HG02885 (cell line): ENCODE results near the gene IFT122.

Source experiments
- ATAC-seq: cut with Tn5 transposase; IDR thresholded peaks from one replicate; pipeline ENCODE4 v1.9.1; 2021; ENCODE audit warnings: mild to moderate bottlenecking; ENCODE audit not compliant: unreplicated experiment, poor library complexity

IFT122 gene

GRCh38 chr3:129435367-129435766 lies 4.7 kb upstream of the IFT122 start:
- no peak for ATAC-seq

DNA sequence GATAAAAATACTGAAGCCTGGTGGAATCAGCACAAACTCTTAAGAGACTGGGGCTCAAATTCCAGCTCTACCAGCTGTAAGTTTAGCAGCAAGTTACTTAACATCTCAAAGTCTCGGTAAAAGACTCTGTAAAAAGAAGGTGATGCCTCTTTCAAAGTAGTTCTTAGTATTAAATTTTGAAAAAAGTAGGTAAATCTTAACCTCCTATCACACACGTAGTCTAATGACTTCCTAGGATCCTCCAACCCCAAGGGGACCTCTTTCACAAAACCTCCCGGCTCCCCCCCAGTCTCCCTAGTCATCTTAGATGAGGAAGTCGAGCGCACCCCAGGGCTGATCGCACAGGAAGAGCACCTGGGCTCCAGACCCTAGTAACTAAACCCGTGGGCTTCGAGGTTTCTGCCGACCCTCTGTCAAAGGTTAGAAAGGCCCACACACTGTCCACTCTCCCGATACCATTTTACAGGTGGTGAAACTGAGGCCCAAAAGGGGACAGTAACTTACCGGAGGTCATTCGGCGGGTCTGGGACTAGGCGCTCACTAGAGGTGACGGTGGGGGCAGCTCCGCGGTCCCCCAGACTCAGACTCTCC lies 703 bp upstream of the IFT122 start:
- ATAC-seq, result peak; percentile 15

DNA sequence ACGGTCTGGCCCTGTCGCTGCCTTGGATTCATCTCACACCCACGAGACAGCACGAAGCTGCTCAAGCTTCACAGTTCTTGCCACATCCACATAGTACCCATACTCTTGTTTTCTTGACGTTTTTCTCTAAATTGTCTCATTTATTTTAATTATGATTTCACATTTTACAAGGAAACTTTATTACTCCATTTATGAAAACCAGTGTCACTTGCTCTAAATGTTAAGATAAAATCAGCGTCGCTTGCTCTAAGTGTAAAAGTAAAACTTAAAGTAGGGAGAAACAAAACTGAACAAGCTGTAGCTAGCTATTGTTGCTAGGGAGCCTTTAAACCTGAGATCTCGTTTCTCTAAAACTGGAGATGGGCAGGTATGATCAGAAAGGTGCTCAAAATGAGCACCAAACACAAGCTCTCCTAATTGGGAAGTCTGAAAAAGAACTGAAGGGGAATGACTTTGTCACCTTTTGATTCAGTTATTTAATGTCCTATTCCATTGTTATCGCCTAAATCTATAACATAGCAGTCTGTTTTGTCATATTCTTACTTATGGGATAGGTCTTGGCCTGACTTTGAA lies 680 bp downstream of the IFT122 start:
- ATAC-seq, result no peak

DNA sequence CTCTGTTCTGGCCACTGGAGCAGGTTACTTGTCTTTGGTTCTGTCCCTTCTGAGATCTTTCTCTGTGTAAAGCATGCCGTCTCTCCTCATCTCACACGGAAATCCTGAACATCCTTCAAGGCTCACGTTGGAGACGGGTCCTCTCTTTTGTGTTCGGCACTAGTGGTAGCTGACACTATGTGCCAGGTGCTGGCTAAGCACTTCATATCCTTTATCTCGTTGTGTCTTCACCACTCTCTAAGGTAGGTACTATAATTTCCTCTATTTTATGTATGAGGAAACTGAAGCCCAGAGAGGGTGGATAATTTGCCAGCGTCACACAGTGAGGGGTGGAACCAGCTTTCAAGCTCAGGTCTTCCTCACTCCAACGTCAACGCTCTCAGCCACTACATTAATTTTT lies 1.2 kb downstream of the IFT122 start:
- no peak for ATAC-seq

GRCh38 chr3:129441782-129442181 lies 1.8 kb downstream of the IFT122 start:
- ATAC-seq, result no peak

DNA sequence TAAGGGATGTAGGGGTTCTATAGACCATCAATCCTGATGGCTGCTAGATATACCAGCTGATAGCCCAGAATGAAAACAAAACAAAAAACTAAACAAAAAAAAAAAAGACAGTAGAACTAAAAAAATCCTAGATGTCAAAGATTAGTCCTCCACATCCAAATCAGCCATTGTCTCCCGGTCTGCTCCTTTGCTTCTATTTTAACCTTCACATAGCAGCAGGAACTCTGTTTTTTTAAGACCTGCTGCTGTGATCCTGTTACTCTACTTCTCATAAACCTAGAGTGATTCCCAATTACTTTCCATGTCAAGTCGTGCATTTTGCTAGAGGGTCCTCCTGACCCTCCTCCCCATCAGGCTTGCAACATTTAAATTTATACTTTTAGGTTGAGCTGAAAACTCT lies 2.5 kb downstream of the IFT122 start:
- ATAC-seq, result no peak

GRCh38 chr3:129442947-129443346 lies 2.9 kb downstream of the IFT122 start:
- no peak for ATAC-seq

DNA sequence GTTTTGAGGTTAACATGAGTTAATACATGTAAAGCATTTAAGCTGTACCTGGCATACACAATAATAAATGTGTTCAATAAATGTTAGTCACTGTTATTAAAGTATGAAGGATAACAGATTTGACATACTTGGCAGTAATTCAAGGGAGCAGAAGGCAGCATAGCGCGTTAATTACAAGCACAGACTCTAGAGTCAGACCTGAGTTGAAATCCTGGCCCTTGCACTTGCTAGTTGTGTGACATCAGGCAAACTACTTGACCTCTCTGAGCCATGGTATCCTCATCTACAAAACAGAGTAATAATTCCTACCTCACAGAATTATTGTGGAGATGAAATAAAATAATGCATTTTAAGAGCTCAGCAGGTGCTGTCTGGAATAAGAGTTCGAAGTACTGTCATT lies 5.4 kb downstream of the IFT122 start:
- ATAC-seq, result no peak

DNA sequence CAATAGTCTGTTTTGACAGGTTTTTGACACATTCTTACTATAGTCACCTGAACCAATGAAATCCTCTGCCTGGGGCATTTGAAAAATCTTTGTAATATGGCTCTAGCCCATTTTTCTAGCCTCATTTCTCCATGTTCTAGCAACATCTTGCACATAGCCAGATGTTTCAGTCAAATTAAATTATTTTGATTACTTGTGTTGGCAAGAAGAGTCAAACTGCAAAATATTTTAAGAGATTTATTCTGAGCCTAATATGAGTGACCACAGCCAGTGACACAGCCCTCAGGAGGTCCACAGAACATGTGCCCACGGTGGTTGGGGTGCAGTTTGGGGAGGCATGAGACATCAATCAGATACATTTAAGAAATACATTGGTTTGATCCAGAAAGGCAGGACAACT lies 6.9 kb downstream of the IFT122 start:
- no peak for ATAC-seq

DNA sequence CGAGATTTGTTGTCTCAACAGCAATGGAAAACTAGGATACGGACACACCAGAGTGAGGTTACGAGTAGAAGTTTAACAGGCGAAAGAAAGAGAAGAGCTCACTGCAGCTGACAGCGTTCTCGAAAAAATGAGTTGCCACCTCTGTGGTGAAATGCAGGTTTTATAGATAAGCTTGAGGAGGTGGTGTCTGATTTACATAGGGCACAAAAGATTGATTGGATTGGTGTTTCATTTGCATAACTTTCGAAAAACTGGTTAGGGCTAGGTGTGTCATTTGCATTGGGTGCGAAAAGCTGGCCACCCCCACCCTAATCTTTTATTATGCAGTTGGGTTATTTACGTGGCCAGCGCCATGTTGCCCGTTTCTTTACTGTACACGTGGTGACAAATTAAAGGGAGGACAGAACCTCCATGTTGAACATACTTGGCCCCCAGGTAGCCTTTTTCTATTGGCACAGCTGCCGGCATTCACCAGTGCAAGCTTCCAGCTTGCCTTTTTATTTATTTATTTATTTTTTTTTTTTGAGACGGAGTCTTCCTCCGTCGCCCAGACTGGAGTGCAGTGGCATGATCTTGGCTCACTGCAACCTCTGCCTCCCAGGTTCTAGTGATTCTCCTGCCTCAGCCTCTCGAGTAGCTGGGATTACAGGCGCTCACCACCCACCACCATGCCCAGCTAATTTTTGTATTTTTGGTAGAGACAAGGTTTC lies 8.3 kb downstream of the IFT122 start:
- ATAC-seq, result no peak

GRCh38 chr3:129449279-129450115 lies 9.5 kb downstream of the IFT122 start:
- no peak for ATAC-seq

- ATAC-seq, result no peak
Measured at GRCh38 chr3:129453732-129454131, 13.7 kb downstream of the IFT122 start.

DNA sequence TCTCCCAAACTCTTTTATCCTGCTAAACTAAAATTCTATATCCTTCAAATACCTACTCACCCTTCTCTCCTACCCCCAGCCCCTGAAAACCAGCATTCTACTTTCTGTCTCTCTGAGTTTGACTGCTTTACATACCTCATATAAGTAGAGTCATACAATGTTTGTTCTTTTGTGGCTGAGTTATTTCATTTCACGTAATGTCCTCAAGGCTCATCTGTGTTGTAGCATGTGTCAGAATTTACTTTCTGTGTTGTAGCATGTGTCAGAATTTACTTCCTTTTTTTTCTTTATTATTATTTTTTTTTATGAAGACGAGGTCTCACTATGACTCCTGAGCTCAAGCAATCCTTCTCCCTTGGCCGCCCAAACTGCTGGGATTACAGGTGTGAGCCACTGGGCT lies 20.1 kb downstream of the IFT122 start:
- ATAC-seq, result peak; percentile 55

DNA sequence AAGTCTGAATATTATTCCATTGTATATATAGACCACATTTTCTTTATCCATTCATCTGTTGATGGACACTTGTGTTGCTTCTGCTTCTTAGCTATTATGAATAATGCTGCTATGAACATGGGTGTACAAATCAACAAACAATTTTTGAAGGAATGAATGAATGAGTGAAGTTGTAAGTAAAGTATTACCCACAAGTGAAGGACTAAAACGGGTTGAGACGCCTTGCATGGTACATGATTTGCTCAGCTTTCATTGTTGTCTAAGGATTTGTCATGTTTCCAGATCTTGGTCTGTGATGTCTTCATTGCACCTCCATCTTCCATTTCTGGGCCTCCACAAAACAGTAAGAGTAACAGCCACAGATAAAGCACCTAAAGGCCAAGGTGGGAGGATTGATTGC lies 20.5 kb downstream of the IFT122 start:
- ATAC-seq, result no peak

DNA sequence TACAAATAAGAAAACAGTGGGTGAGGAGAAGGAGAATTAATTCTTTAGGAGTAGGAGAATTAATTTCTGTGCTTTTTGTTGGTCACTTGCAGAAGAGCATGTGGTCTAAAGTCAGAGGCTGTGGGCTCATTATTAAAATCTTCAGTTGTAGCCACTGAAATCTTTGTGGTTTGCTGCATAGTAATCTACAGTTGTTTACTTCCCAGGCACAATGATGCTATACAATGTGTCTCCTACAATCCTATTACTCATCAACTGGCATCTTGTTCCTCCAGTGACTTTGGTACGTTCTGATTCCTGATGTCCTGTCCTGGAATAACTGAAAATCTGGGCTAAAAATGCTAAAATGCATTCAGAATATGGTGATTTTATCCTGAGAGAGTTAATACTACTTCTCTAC lies 21.0 kb downstream of the IFT122 start:
- ATAC-seq, result no peak

GRCh38 chr3:129461461-129462146 lies 21.6 kb downstream of the IFT122 start:
- no peak for ATAC-seq

GRCh38 chr3:129462361-129462968 lies 22.4 kb downstream of the IFT122 start:
- ATAC-seq, result no peak

DNA sequence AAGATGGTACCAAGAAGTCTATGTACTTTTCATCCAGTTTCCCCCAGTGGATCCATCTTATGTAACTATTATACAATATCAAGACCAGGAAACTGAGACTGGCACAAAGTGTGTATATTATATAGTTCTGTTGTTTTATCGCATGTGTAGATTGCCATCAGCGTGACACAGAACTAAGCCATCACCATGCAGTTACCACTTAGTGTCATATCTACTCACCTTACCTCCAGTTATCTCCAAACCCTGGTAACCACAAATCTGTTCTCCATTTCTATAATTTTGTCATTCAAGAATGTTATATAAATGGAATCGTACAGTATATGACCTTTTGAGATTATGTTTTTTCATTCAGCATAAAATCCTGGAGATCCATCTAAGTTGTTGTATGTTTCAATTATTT lies 23.1 kb downstream of the IFT122 start:
- no peak for ATAC-seq

DNA sequence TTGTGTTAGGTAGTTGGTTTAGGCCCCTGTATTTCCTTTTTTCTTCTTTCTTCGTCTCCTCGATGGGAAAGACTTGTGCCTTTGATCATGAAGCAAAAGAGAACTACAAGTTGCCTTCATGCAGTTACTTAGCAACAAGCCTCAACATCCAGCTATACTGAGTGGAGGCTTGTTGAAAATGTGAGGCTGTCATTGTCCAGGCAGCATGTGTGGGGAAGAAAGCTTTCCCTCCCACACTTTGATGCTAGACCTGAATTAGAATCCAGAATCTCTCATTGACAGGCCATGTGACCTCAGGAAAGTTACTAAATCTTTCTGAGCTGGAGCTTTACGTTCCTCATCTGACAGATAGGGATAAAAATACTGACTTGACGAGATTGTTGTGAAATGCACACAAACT lies 23.7 kb downstream of the IFT122 start:
- no peak for ATAC-seq

GRCh38 chr3:129467932-129468331 lies 27.9 kb downstream of the IFT122 start:
- ATAC-seq, result no peak
